PFSK-1 (cell line): Measurements from ENCODE around the gene SLC5A3.

Experiments
- POLR2AphosphoS5 ChIP-seq: IDR thresholded peaks from 2 replicates; pipeline ENCODE4 v1.6.1; 2012; ENCODE audit warnings: low read depth, mild to moderate bottlenecking, control low read depth, low read length, moderate library complexity
- SIN3A ChIP-seq: IDR thresholded peaks from 2 replicates; pipeline ENCODE4 v1.6.1; 2012; ENCODE audit warnings: mild to moderate bottlenecking, low read length, moderate library complexity, borderline replicate concordance; ENCODE audit not compliant: insufficient read depth
- TAF1 ChIP-seq: IDR thresholded peaks from 2 replicates; pipeline ENCODE4 v1.6.1; 2012; ENCODE audit warnings: low read length, control low read depth, borderline replicate concordance; ENCODE audit not compliant: insufficient read depth

- TF ChIP-seq POLR2AphosphoS5, result no peak
- TF ChIP-seq SIN3A, result no peak
- TF ChIP-seq TAF1, result no peak
These were observed 990 bp upstream of the SLC5A3 start for GRCh38 chr21:34072145-34073031.
